NCI-H2081 (cell line): ENCODE data around the gene AP1M2.
"Not testable (repeated sequence)": the region's sequence is repeated elsewhere in the genome, so short reads cannot be mapped to it uniquely, and the experiment has no call there.

Experiments
- DNase-seq, 2 experiments: peaks; one replicate each; lab custom pipeline; 2025; lab: John Stamatoyannopoulos, UW

Gene AP1M2

GRCh38 chr19:10565028-10565566 is 22.0 kb downstream of the AP1M2 start:
- DNase-seq, result peak; percentile 47 to 48

GRCh38 chr19:10562609-10563008 is 24.5 kb downstream of the AP1M2 start:
- no peak for DNase-seq

- DNase-seq, result no peak
These were observed 27.0 kb downstream of the AP1M2 start for GRCh38 chr19:10560154-10560553.

GRCh38 chr19:10557603-10558197 is 29.4 kb downstream of the AP1M2 start:
- DNase-seq, result no peak

GRCh38 chr19:10555610-10555973 is 31.5 kb downstream of the AP1M2 start:
- no peak for DNase-seq

- no peak for DNase-seq
These were observed 32.1 kb downstream of the AP1M2 start for GRCh38 chr19:10554760-10555609.

- DNase-seq, result no peak
These were observed 33.1 kb downstream of the AP1M2 start for GRCh38 chr19:10553943-10554381.

GRCh38 chr19:10553087-10553667 is 33.9 kb downstream of the AP1M2 start:
- no peak for DNase-seq

GRCh38 chr19:10552510-10553053 is 34.5 kb downstream of the AP1M2 start:
- peak in 1 of 2 experiments; percentile 31 for DNase-seq

GRCh38 chr19:10551698-10552301 is 35.3 kb downstream of the AP1M2 start:
- DNase-seq, result no peak

- not testable (repeated sequence) for DNase-seq
These were observed 36.1 kb downstream of the AP1M2 start for GRCh38 chr19:10551006-10551405.

GRCh38 chr19:10550336-10550735 is 36.8 kb downstream of the AP1M2 start:
- no peak for DNase-seq

- no peak for DNase-seq
These were observed 37.4 kb downstream of the AP1M2 start for GRCh38 chr19:10549733-10550132.

- no peak for DNase-seq
These were observed 38.3 kb downstream of the AP1M2 start for GRCh38 chr19:10548746-10549276.

- no peak for DNase-seq
These were observed 40.3 kb downstream of the AP1M2 start for GRCh38 chr19:10546817-10547216.

- DNase-seq, result no peak
These were observed 42.3 kb downstream of the AP1M2 start for GRCh38 chr19:10544753-10545251.

- peak in 1 of 2 experiments; percentile 4 for DNase-seq
These were observed 42.8 kb downstream of the AP1M2 start for GRCh38 chr19:10544242-10544752.

GRCh38 chr19:10543420-10544241 is 43.5 kb downstream of the AP1M2 start, which contains the start of gene ATG4D:
Gene ATG4D, plus strand, starts transcription at chr19:10543904. Its CDS starts 187 bp downstream, at chr19:10544091.
- DNase-seq, result peak; percentile 85 to 89

GRCh38 chr19:10543059-10543419 is 44.1 kb downstream of the AP1M2 start:
- no peak for DNase-seq

- DNase-seq, result not testable (repeated sequence)
These were observed 48.1 kb downstream of the AP1M2 start for GRCh38 chr19:10539016-10539415.
